ENCODE measurements around the gene PID1.

PID1 gene

DNA sequence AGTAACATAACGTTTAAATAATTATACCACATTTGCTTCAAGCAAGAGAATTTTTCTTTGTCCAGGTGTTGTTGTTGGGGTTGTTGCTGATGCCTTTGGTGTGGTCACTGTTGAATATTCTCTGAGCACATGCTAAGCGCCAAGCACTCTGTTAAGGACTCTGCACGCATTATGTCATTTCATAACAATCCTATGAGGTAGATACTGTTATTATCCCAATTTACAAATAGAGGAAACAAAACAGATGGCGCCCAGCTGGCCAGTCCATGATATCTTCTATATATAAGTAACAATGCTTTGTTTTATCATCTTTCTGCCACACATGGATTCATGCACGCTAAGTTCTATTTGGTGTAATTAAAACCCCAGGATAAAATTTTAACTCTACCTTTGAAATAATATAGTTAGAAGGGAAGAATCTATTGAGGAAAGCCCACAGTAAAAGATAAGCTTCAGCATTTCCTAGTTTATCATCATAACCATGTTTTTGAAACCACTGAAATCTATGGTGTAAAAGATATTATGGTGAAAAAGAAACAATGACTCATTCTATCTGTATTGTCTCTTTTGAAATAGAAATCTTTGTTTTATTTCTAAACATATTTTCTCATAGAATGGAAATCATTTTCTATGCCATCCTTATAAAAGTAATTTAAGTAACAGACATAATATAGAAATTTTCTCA, 199.7 kb downstream of the PID1 start:
- DNase-seq (ENCODE audit: low spot score) = no peak
- no peaks in the 10 kb centered on the region for H3K4me1 Mint-ChIP-seq (ENCODE audit: low read depth)
- H3K9me3 Mint-ChIP-seq = peaks cover 12% of the 10 kb centered on the region

DNA sequence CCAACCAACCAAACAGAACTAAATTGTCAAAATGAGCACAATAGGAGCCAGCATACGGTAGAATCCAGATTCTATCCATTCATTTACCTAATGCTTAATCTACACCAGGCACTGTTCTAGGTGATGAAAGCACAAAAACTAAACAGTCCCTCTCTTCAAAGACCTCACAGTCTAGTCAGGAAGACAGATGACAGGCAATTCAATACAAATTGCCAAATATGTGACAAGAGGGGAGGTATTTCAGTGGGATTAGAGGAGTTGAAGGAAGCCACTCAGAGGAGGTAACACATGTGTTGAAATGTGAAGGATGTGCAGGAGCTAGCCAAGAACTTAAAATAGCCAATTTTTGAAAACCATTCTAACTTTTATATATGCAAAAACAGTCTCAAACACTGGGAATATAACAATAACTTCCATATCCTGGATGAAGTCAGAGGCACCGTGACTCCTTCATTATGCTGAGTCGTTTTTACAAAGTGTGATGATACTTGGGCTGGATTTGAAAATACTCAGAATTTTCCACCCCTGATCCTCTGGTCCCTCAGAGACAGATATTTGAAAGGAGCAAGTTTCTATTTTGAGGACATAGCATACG, 204.9 kb downstream of the PID1 start:
- Mint-ChIP-seq H3K36me3 (ENCODE audit: low read depth) (no peaks in the 10 kb centered on the region), H3K4me1 (ENCODE audit: low read depth) (no peaks in the 10 kb centered on the region), H3K4me3 (no peak overlapping the region), H3K27me3 (ENCODE audit: low read depth) (no peaks in the 10 kb centered on the region), H3K9me3 (peaks cover 22% of the 10 kb centered on the region), H3K27ac (no peak overlapping the region)
- DNase-seq (ENCODE audit: low spot score) = no peak

More for the DNA sequence above, 199.7 kb downstream of the PID1 start:
- Mint-ChIP-seq H3K4me3 (no peak overlapping the region), H3K27ac (no peak overlapping the region), H3K36me3 (ENCODE audit: low read depth) (no peaks in the 10 kb centered on the region), H3K27me3 (ENCODE audit: low read depth) (no peaks in the 10 kb centered on the region)

DNA sequence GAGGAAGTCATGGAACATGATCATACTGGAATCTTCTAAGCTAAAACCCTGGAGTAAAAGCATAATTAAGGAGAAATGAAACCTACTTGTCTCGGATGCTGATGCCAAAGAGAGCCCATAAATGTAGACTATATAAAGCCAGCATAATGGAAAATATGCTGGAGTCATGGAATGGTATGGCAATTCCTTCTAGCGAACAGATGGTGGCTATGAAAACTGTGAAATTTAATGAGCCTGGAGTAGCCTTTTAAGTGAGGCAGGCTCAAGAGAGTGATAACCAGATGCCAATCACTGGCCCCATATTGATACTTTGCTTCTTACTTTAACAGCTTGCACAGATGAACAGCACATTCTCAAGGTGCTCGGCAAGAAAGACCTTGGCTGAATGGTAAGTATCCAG, 206.3 kb downstream of the PID1 start:
- no peak for DNase-seq (ENCODE audit: low spot score)
- H3K27me3 Mint-ChIP-seq (ENCODE audit: low read depth) = no peaks in the 10 kb centered on the region
- no peaks in the 10 kb centered on the region for H3K36me3 Mint-ChIP-seq (ENCODE audit: low read depth)
- no peaks in the 10 kb centered on the region for H3K4me1 Mint-ChIP-seq (ENCODE audit: low read depth)
- peaks cover 25% of the 10 kb centered on the region for H3K9me3 Mint-ChIP-seq
- no peak overlapping the region for H3K27ac Mint-ChIP-seq
- no peak overlapping the region for H3K4me3 Mint-ChIP-seq

DNA sequence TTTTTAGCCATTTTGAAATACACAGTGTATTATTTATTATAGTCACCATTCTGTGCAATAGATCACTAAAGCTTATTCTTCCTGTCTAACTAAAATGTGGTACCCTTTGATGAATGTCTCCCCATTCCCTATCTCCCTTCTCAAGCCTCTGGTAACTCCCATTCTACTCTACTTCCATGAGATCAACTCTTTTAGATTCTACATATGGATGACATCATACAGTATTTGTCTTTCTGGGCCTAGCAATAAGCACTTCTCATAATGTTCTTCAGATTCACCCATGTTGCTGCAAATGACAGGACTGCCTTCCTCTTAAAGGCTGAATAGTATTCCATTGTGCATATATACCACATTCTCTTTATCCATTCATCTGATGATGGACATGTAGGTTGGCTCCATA, 210.9 kb downstream of the PID1 start:
- H3K36me3 Mint-ChIP-seq (ENCODE audit: low read depth) = no peaks in the 10 kb centered on the region
- H3K4me1 Mint-ChIP-seq (ENCODE audit: low read depth) = no peaks in the 10 kb centered on the region
- no peak for DNase-seq (ENCODE audit: low spot score)
- no peak overlapping the region for H3K4me3 Mint-ChIP-seq
- H3K9me3 Mint-ChIP-seq = peaks cover 16% of the 10 kb centered on the region
- no peaks in the 10 kb centered on the region for H3K27me3 Mint-ChIP-seq (ENCODE audit: low read depth)
- no peak overlapping the region for H3K27ac Mint-ChIP-seq

DNA sequence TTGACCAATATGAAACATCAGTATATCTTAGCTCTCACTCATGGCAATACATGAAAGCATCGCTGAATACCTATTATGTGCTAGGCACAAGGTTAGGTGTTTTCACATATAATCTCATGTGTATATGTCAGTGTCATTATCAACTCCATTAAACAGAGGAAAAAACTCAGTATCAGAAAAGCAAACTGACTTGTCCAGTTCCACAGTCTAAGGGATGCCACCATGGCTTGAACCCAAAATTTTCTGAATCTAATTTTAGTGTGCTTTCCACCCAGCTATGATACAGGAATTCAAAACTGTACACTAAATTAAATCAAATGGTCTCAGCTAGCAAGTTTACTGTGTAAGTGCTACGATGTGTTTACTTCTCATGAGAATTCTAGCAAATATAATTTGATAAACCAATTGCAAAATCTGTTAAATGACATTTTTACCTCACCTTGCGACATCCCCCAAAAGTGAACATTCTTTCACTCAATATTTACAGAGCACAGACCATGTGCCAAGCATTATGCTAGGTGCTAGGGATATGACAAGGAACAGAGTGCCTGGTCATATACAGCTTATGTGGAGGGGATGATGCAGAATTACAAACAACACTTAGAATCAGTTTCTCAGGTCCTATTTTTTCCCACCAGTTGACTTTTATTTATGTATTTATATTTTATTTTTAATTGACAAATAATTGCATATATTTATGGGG, 211.6 kb downstream of the PID1 start:
- H3K4me3 Mint-ChIP-seq = no peak overlapping the region
- H3K27ac Mint-ChIP-seq = no peak overlapping the region
- no peak for DNase-seq (ENCODE audit: low spot score)
- peaks cover 16% of the 10 kb centered on the region for H3K9me3 Mint-ChIP-seq
- H3K4me1 Mint-ChIP-seq (ENCODE audit: low read depth) = no peaks in the 10 kb centered on the region
- H3K36me3 Mint-ChIP-seq (ENCODE audit: low read depth) = no peaks in the 10 kb centered on the region
- H3K27me3 Mint-ChIP-seq (ENCODE audit: low read depth) = no peaks in the 10 kb centered on the region

DNA sequence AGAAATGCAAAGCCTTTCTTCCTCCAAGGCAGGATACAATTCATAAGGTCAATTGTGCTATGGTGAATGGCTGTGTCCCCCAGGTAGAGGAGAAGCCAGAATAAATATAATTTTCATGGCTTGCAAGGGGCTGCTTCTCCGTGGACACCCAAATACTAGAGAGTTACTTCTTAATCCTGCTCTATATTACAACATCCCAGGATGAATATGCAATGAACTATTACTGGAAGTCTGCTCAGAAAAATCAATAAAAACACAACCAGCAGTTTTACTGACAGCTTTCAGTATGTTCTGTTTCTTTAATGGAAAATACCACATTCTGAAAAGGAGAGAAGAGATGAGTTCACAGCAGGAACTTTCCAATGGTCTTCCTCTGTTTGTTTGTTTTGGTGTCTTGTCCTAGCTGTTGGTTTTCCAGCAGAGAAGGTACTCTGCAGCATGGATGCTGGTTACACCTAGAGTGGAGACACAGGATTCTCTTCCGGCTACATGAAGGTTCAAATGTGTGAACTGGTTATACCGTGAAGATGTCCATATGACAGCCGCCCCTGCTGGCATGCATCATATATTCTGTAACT, 213.0 kb downstream of the PID1 start:
- DNase-seq (ENCODE audit: low spot score) = no peak
- Mint-ChIP-seq H3K4me3 (no peak overlapping the region), H3K4me1 (ENCODE audit: low read depth) (no peaks in the 10 kb centered on the region), H3K27me3 (ENCODE audit: low read depth) (no peaks in the 10 kb centered on the region), H3K27ac (no peak overlapping the region), H3K9me3 (peaks cover 21% of the 10 kb centered on the region), H3K36me3 (ENCODE audit: low read depth) (no peaks in the 10 kb centered on the region)

DNA sequence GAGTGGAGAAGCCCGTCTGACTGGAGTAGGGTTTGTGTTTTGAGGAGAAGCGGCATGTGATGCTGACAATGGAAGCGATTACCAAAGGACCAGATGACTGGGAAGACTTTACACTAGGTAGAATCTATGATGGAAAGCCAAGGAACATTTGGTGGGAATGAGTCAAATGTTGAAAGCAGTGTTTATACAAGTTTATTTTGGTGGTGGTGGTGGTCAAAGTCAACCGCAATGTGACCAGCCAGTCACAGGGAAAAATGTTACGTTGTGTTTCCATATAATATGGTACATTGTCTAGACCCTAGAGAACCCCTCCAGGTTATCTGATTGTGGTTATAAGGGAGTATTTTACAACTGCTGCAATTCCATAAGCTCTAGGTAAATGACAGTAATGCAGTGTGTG, 216.8 kb downstream of the PID1 start:
- DNase-seq (ENCODE audit: low spot score) = no peak
- Mint-ChIP-seq H3K4me3 (no peak overlapping the region), H3K27ac (no peak overlapping the region), H3K36me3 (ENCODE audit: low read depth) (no peaks in the 10 kb centered on the region), H3K27me3 (ENCODE audit: low read depth) (no peaks in the 10 kb centered on the region), H3K4me1 (ENCODE audit: low read depth) (no peaks in the 10 kb centered on the region), H3K9me3 (peaks cover 18% of the 10 kb centered on the region)

DNA sequence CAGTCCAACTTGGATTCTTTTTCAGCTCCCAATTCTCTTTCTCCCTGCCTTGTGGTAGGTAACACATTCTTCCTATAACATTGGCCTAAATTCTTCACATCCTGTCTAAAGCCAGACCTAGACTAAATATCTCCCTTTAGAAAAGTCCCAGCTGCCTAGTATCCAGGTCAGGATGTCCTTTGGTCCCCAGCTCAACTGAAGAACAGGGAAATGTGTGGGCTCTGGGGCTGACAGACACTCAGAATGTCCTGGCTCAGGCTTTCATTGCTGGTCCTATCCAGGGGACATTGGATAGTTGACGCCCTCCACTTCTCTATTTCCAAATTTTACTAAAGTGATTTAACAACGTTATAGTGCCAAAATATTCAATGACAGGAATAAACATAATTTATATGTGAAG, 219.3 kb downstream of the PID1 start:
- Mint-ChIP-seq H3K36me3 (ENCODE audit: low read depth) (no peaks in the 10 kb centered on the region), H3K4me3 (no peak overlapping the region), H3K4me1 (ENCODE audit: low read depth) (no peaks in the 10 kb centered on the region), H3K27ac (no peak overlapping the region), H3K27me3 (ENCODE audit: low read depth) (no peaks in the 10 kb centered on the region), H3K9me3 (peaks cover 18% of the 10 kb centered on the region)
- no peak for DNase-seq (ENCODE audit: low spot score)

DNA sequence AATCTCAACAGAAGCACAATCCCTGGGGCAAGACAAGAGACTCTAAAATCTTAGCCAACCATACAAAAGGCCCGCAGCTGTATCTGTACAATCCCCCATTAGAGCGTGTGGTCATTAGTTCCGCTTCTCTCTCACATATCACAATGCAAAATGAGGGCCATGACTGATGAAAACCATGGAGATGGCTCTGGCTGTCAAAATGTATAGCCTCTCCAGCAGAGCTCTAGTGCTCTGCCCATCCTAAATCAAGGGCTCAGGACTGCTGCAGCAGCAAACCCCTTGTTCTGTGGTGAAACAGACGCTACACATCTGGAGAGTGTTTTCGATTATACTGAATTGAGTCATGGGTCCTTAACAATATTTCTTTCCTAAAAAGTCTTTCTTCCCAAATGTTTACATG, 221.0 kb downstream of the PID1 start:
- H3K27me3 Mint-ChIP-seq (ENCODE audit: low read depth) = no peaks in the 10 kb centered on the region
- H3K27ac Mint-ChIP-seq = no peak overlapping the region
- H3K36me3 Mint-ChIP-seq (ENCODE audit: low read depth) = no peaks in the 10 kb centered on the region
- H3K4me3 Mint-ChIP-seq = no peak overlapping the region
- H3K4me1 Mint-ChIP-seq (ENCODE audit: low read depth) = no peaks in the 10 kb centered on the region
- H3K9me3 Mint-ChIP-seq = peaks cover 12% of the 10 kb centered on the region
- DNase-seq (ENCODE audit: low spot score) = no peak

DNA sequence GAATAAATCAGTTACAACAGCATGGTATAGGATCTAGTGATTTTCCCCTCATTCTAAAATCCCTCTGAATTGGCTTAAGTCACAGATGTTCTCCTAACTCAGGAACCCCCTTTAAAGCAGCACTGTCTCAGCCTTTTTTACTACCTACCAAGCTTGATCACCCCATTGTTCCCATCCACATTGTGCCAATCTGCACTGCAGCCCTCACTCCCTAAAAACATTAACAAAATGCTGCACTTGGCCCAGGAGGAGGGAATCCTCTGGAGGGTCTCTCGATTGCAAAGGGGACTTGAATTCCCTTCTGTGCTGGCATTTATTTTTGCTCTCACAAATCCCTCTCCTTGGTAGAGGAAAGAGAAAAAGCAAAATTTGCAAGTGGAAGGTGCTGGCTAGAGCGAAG, 223.0 kb downstream of the PID1 start:
- Mint-ChIP-seq H3K27ac (no peak overlapping the region), H3K9me3 (peaks cover 12% of the 10 kb centered on the region), H3K4me3 (no peak overlapping the region), H3K27me3 (ENCODE audit: low read depth) (no peaks in the 10 kb centered on the region), H3K4me1 (ENCODE audit: low read depth) (no peaks in the 10 kb centered on the region), H3K36me3 (ENCODE audit: low read depth) (no peaks in the 10 kb centered on the region)
- no peak for DNase-seq (ENCODE audit: low spot score)

DNA sequence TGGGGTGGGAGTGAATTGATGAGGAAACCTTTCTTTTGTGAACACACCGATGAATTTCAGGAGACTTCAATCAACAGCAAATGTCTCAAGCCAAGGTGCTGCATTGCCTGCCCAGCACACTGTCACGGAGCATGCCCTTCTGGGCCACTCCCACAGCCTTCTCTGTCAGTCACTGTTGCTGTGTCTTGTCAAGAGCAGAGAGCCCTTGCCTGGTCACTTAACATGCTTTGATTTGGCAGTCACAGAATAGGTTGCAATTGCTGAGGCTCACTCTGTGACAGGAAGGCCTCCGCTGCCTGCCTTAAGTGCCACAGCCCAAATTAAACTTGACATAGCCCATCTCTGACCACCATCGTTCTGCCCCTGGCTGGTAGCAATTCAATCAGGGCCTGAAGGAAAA, 225.4 kb downstream of the PID1 start:
- Mint-ChIP-seq H3K4me3 (no peak overlapping the region), H3K9me3 (peaks cover 7% of the 10 kb centered on the region), H3K27me3 (ENCODE audit: low read depth) (no peaks in the 10 kb centered on the region), H3K36me3 (ENCODE audit: low read depth) (no peaks in the 10 kb centered on the region), H3K4me1 (ENCODE audit: low read depth) (no peaks in the 10 kb centered on the region), H3K27ac (no peak overlapping the region)
- DNase-seq (ENCODE audit: low spot score) = no peak

DNA sequence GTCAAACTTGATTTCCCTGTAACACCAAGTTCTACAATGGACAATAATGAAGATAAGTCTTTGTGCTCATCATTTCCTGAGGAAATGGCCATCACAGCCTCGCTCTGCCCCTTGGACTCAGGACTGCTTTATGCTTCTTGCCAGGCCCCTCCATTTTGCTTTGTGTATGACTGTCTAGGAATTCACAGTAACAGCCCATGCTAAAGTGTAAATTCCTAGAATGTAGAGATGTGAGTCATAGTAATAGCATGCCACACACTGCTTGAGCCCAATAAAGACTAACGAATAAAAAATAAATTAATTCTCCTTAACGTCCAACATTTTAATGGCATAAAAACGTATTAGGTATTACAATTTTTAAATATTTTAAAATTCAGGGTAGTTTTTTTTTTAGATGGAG, 226.5 kb downstream of the PID1 start:
- no peaks in the 10 kb centered on the region for H3K27me3 Mint-ChIP-seq (ENCODE audit: low read depth)
- H3K9me3 Mint-ChIP-seq = peaks cover 7% of the 10 kb centered on the region
- H3K27ac Mint-ChIP-seq = no peak overlapping the region
- DNase-seq (ENCODE audit: low spot score) = no peak
- H3K4me1 Mint-ChIP-seq (ENCODE audit: low read depth) = no peaks in the 10 kb centered on the region
- no peaks in the 10 kb centered on the region for H3K36me3 Mint-ChIP-seq (ENCODE audit: low read depth)
- H3K4me3 Mint-ChIP-seq = no peak overlapping the region

DNA sequence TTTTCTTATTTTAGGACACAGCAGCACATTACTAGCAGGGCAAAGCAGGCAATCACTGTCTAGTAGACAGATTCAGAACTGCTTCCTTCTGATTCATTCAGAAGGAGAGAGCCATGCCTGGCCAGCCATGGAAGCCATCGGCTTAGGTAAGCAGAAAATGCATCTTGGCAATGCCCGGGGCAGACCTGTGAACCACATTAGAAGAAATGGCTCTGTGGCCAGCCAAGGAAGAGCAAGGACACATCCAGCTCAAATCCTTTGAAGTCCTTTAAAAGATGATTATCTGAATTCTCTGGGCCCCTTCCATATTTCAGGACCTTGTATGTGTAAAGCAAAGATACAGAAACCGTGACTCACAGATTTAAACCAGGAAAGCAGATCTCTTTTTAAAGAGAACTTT, 227.4 kb downstream of the PID1 start:
- no peak overlapping the region for H3K27ac Mint-ChIP-seq
- no peaks in the 10 kb centered on the region for H3K4me1 Mint-ChIP-seq (ENCODE audit: low read depth)
- no peaks in the 10 kb centered on the region for H3K27me3 Mint-ChIP-seq (ENCODE audit: low read depth)
- peaks cover 7% of the 10 kb centered on the region for H3K9me3 Mint-ChIP-seq
- DNase-seq (ENCODE audit: low spot score) = no peak
- H3K36me3 Mint-ChIP-seq (ENCODE audit: low read depth) = no peaks in the 10 kb centered on the region
- no peak overlapping the region for H3K4me3 Mint-ChIP-seq

DNA sequence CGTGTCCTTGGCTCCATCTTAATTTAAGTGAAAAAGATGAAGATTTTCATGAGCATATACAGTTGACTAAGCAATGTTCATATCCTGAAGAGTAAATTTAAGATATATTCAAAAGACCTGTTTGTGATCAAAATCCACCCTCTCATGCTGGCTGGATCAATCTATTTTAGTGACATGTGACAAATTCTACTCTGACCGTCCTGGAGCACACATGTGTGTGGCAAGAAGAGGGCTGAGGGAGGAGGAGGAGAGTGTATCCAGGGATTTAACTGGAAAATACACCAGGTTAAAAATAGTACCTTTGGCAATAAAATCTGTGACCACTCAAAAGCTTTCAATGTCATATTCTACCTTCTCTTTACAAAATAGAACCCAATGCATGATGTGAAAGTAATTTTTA, 228.7 kb downstream of the PID1 start:
- Mint-ChIP-seq H3K27me3 (ENCODE audit: low read depth) (no peaks in the 10 kb centered on the region), H3K4me1 (ENCODE audit: low read depth) (no peaks in the 10 kb centered on the region), H3K27ac (no peak overlapping the region), H3K4me3 (no peak overlapping the region), H3K9me3 (peaks cover 7% of the 10 kb centered on the region), H3K36me3 (ENCODE audit: low read depth) (no peaks in the 10 kb centered on the region)
- DNase-seq (ENCODE audit: low spot score) = no peak
